HepG2 (cell line): ENCODE results near the gene KCND1.

Experiments
- CEBPB ChIP-seq: IDR thresholded peaks from 2 replicates; pipeline ENCODE4 v1.6.1; 2011; ENCODE audit warnings: low read depth, low read length, improper control_type of control experiment, borderline replicate concordance
- CTCF ChIP-seq: sonication (generic); formaldehyde crosslinking; IDR thresholded peaks from 2 replicates; pipeline ENCODE4 v1.5.0; 2020; ENCODE audit warnings: mild to moderate bottlenecking, missing genetic modification reagents, moderate library complexity
- FOXP1 ChIP-seq, 2 experiments: fragments of 450-650 bp in 1 of 2; IDR thresholded peaks; 2 replicates each; pipeline ENCODE4 v1.6.1; 2017 to 2018; ENCODE audit warnings: antibody characterized with exemption in 1 of 2
- JARID2 ChIP-seq: sonication (generic); formaldehyde crosslinking; IDR thresholded peaks from 2 replicates; pipeline ENCODE4 v1.8.1; 2023; ENCODE audit warnings: missing genetic modification reagents, inconsistent platforms; ENCODE audit not compliant: insufficient replicate concordance
- POLR2A ChIP-seq, 2 experiments: IDR thresholded peaks; 2 replicates each; pipeline ENCODE4 v1.6.1; 2011; ENCODE audit warnings: low read depth in 2 of 2, low read length in 2 of 2, mild to moderate bottlenecking in 1 of 2, moderate library complexity in 1 of 2; ENCODE audit not compliant: insufficient read depth in 1 of 2
- POLR2AphosphoS5 ChIP-seq: IDR thresholded peaks from 2 replicates; pipeline ENCODE4 v1.6.1; 2012; ENCODE audit warnings: low read depth, low read length
- RNF2 ChIP-seq: fragments of 450-650 bp; conservative IDR thresholded peaks from 2 replicates; pipeline ENCODE4 v1.6.1; 2016; ENCODE audit warnings: low read depth
- TF ChIP-seq, protein P1 (sequence below): IDR thresholded peaks from 2 replicates; pipeline ENCODE4 v1.6.1; 2016
- TF ChIP-seq, protein P2 (sequence below): IDR thresholded peaks from 2 replicates; pipeline ENCODE4 v1.6.1; 2012; ENCODE audit warnings: inconsistent platforms

GRCh38 chrX:48958635-48959094, 13.0 kb downstream of the KCND1 start:
- TF ChIP-seq, protein P1, sequence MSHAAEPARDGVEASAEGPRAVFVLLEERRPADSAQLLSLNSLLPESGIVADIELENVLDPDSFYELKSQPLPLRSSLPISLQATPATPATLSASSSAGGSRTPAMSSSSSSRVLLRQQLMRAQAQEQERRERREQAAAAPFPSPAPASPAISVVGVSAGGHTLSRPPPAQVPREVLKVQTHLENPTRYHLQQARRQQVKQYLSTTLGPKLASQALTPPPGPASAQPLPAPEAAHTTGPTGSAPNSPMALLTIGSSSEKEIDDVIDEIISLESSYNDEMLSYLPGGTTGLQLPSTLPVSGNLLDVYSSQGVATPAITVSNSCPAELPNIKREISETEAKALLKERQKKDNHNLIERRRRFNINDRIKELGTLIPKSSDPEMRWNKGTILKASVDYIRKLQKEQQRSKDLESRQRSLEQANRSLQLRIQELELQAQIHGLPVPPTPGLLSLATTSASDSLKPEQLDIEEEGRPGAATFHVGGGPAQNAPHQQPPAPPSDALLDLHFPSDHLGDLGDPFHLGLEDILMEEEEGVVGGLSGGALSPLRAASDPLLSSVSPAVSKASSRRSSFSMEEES: no peak
- no peak for TF ChIP-seq RNF2
- TF ChIP-seq CTCF (CRISPR knock-in tag): no peak
- TF ChIP-seq CEBPB: no peak
- TF ChIP-seq JARID2 (CRISPR knock-in tag): no peak
- TF ChIP-seq POLR2AphosphoS5: 0 out of 2 replicates have a peak, but pooled peaks have one; percentile 29
- TF ChIP-seq, protein P2, sequence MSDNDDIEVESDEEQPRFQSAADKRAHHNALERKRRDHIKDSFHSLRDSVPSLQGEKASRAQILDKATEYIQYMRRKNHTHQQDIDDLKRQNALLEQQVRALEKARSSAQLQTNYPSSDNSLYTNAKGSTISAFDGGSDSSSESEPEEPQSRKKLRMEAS: no peak
- no peak for TF ChIP-seq POLR2A (IDR thresholded peaks at IDR 0.05; ENCODE audit: insufficient read depth in 1 of 2, low read depth in 2 of 2, low read length in 2 of 2)
- no peak for TF ChIP-seq FOXP1 (IDR thresholded peaks at IDR 0.05)
- TF ChIP-seq FOXP1 (CRISPR knock-in tag; IDR thresholded peaks at IDR 0.05): no peak
